ENCODE data around the gene ATP11A. TPM values are rescaled to one million over a fixed set of nuclear protein-coding genes. Genes with fewer than 3 reads are reported as not detected.
"Not testable (repeated sequence)": the region's sequence is repeated elsewhere in the genome, so short reads cannot be mapped to it uniquely, and the experiment has no call there.

Gene ATP11A
- total RNA-seq, 1 donor from 2014 or later, result 16.7 TPM

- no peak for ATAC-seq
These were observed 87.1 kb downstream of the ATP11A start for GRCh38 chr13:112776971-112777370.

GRCh38 chr13:112777637-112778406 lies 88.0 kb downstream of the ATP11A start:
- ATAC-seq, result no peak

GRCh38 chr13:112779856-112780604 lies 90.2 kb downstream of the ATP11A start:
- ATAC-seq, result no peak

- no peak for ATAC-seq
These were observed 91.4 kb downstream of the ATP11A start for GRCh38 chr13:112781287-112781686.

- ATAC-seq, result peak; percentile 74
These were observed 92.1 kb downstream of the ATP11A start for GRCh38 chr13:112781881-112782361.

- ATAC-seq, result peak; percentile 23
These were observed 92.7 kb downstream of the ATP11A start for GRCh38 chr13:112782429-112783010.

GRCh38 chr13:112783135-112783977 lies 93.5 kb downstream of the ATP11A start:
- ATAC-seq, result no peak

- no peak for ATAC-seq
These were observed 94.1 kb downstream of the ATP11A start for GRCh38 chr13:112783978-112784371.

GRCh38 chr13:112784811-112785482 lies 95.1 kb downstream of the ATP11A start:
- ATAC-seq, result no peak

GRCh38 chr13:112785483-112785856 lies 95.6 kb downstream of the ATP11A start:
- no peak for ATAC-seq

GRCh38 chr13:112786810-112787209 lies 97.0 kb downstream of the ATP11A start:
- ATAC-seq, result not testable (repeated sequence)

GRCh38 chr13:112790735-112791641 lies 101.2 kb downstream of the ATP11A start:
- no peak for ATAC-seq

GRCh38 chr13:112791663-112792440 lies 102.0 kb downstream of the ATP11A start:
- ATAC-seq, result no peak

- ATAC-seq, result no peak
These were observed 102.7 kb downstream of the ATP11A start for GRCh38 chr13:112792511-112792910.

- ATAC-seq, result no peak
These were observed 104.0 kb downstream of the ATP11A start for GRCh38 chr13:112793545-112794445.

- ATAC-seq, result no peak
These were observed 105.4 kb downstream of the ATP11A start for GRCh38 chr13:112795277-112795676.

- no peak for ATAC-seq
These were observed 106.5 kb downstream of the ATP11A start for GRCh38 chr13:112796190-112796915.

GRCh38 chr13:112799394-112799793 lies 109.6 kb downstream of the ATP11A start:
- no peak for ATAC-seq

Data from esophagus mucosa (tissue), 1 donor.